ENCODE data around the gene UNCX. TPM values are rescaled to one million over a fixed set of nuclear protein-coding genes. Genes with fewer than 3 reads are reported as not detected.

The UNCX gene
- total RNA-seq, 2 donors from 2014 or later: 0.13 TPM; not detected in 1

DNA sequence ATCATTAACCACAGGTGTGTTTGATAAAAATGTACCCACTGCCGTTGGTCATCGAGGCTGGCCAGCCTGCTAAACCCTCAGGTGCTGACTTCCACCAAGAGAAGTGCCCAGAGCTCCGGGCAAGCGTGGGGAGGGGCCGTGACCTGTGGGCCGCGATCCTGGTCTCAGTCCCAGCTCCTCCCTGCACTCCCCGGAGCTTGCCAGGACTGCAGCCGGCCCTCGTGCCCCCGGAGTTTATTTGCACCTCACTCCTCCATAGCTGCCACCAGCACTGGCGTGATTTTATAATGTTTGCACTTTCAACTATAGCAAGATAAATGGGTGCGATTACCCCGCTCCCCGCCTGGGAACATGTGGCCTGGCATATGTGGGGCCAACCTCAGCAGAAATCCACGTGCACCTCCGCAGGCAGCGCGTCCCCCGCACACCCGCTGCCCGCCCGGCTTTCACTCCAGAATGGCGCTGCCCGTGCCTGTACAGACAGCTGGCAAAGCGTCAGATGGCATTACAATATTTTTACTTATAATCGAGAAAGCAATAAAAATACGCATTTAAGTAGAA is 30.8 kb downstream of the UNCX start:
- Mint-ChIP-seq H3K9me3 (no peaks in the 10 kb centered on the region), H3K36me3 (ENCODE audit: low read depth) (no peaks in the 10 kb centered on the region), H3K4me1 (no peaks in the 10 kb centered on the region), H3K27me3 (ENCODE audit: insufficient read depth) (peaks cover 19% of the 10 kb centered on the region), H3K27ac (no peak overlapping the region), H3K4me3 (no peak overlapping the region)
- no peak overlapping the region for H3K27ac ChIP-seq (ENCODE audit: low read depth, low read length)
- no peaks in the 10 kb centered on the region for H3K9me3 ChIP-seq (ENCODE audit: control insufficient read depth, low read length)
- no peak for DNase-seq
- peaks cover 18% of the 10 kb centered on the region for H3K27me3 ChIP-seq (ENCODE audit: control insufficient read depth, insufficient read depth, low read length, poor library complexity, severe bottlenecking)
- H3K4me1 ChIP-seq (ENCODE audit: control insufficient read depth, insufficient read depth, low read length): no peaks in the 10 kb centered on the region
- H3K4me3 ChIP-seq (ENCODE audit: low read length): no peak overlapping the region
- H3K36me3 ChIP-seq (ENCODE audit: control insufficient read depth, insufficient read depth, low read length): no peaks in the 10 kb centered on the region
- H3K9ac ChIP-seq (ENCODE audit: extremely low read depth, low read length, poor library complexity, severe bottlenecking): no peak overlapping the region
- WGBS, 2 experiments (ENCODE audit: insufficient coverage in 1 of 2, insufficient read length in 1 of 2): 89 to 90% methylated on average over 18 to 28 of the region's 28 CpGs
- TF ChIP-seq, protein P1, sequence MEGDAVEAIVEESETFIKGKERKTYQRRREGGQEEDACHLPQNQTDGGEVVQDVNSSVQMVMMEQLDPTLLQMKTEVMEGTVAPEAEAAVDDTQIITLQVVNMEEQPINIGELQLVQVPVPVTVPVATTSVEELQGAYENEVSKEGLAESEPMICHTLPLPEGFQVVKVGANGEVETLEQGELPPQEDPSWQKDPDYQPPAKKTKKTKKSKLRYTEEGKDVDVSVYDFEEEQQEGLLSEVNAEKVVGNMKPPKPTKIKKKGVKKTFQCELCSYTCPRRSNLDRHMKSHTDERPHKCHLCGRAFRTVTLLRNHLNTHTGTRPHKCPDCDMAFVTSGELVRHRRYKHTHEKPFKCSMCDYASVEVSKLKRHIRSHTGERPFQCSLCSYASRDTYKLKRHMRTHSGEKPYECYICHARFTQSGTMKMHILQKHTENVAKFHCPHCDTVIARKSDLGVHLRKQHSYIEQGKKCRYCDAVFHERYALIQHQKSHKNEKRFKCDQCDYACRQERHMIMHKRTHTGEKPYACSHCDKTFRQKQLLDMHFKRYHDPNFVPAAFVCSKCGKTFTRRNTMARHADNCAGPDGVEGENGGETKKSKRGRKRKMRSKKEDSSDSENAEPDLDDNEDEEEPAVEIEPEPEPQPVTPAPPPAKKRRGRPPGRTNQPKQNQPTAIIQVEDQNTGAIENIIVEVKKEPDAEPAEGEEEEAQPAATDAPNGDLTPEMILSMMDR (conservative IDR thresholded peaks at IDR 0.05): no peak

GRCh38 chr7:1264345-1265280 is 31.9 kb downstream of the UNCX start:
- no peak for DNase-seq
- H3K4me3 Mint-ChIP-seq: no peak overlapping the region
- peaks cover 19% of the 10 kb centered on the region for H3K27me3 Mint-ChIP-seq (ENCODE audit: insufficient read depth)
- WGBS, 2 experiments (ENCODE audit: insufficient coverage in 1 of 2, insufficient read length in 1 of 2): 80 to 88% methylated on average over 15 to 29 of the region's 30 CpGs
- TF ChIP-seq, protein P1 (conservative IDR thresholded peaks at IDR 0.05): no peak
- H3K9me3 ChIP-seq (ENCODE audit: control insufficient read depth, low read length): no peaks in the 10 kb centered on the region
- H3K4me1 Mint-ChIP-seq: no peaks in the 10 kb centered on the region
- H3K27ac ChIP-seq (ENCODE audit: low read depth, low read length): no peak overlapping the region
- H3K27ac Mint-ChIP-seq: no peak overlapping the region
- H3K36me3 Mint-ChIP-seq (ENCODE audit: low read depth): no peaks in the 10 kb centered on the region
- no peak overlapping the region for H3K4me3 ChIP-seq (ENCODE audit: low read length)
- no peak overlapping the region for H3K9ac ChIP-seq (ENCODE audit: extremely low read depth, low read length, poor library complexity, severe bottlenecking)
- no peaks in the 10 kb centered on the region for H3K36me3 ChIP-seq (ENCODE audit: control insufficient read depth, insufficient read depth, low read length)
- H3K4me1 ChIP-seq (ENCODE audit: control insufficient read depth, insufficient read depth, low read length): no peaks in the 10 kb centered on the region
- no peaks in the 10 kb centered on the region for H3K9me3 Mint-ChIP-seq
- peaks cover 18% of the 10 kb centered on the region for H3K27me3 ChIP-seq (ENCODE audit: control insufficient read depth, insufficient read depth, low read length, poor library complexity, severe bottlenecking)

- Histone ChIP-seq H3K4me1 (ENCODE audit: control insufficient read depth, insufficient read depth, low read length) (no peaks in the 10 kb centered on the region), H3K9me3 (ENCODE audit: control insufficient read depth, low read length) (peaks cover 4% of the 10 kb centered on the region), H3K36me3 (ENCODE audit: control insufficient read depth, insufficient read depth, low read length) (no peaks in the 10 kb centered on the region), H3K9ac (ENCODE audit: extremely low read depth, low read length, poor library complexity, severe bottlenecking) (no peak overlapping the region), H3K27me3 (ENCODE audit: control insufficient read depth, insufficient read depth, low read length, poor library complexity, severe bottlenecking) (peaks cover 18% of the 10 kb centered on the region), H3K4me3 (ENCODE audit: low read length) (no peak overlapping the region), H3K27ac (ENCODE audit: low read depth, low read length) (no peak overlapping the region)
- peaks cover 15% of the 10 kb centered on the region for H3K27me3 Mint-ChIP-seq (ENCODE audit: insufficient read depth)
- TF ChIP-seq, protein P1 (conservative IDR thresholded peaks at IDR 0.05): no peak
- H3K27ac Mint-ChIP-seq: no peak overlapping the region
- H3K36me3 Mint-ChIP-seq (ENCODE audit: low read depth): no peaks in the 10 kb centered on the region
- H3K4me3 Mint-ChIP-seq: no peak overlapping the region
- peaks cover 3% of the 10 kb centered on the region for H3K9me3 Mint-ChIP-seq
- no peak for DNase-seq
- 84 to 87% methylated on average over 25 to 31 of the region's 31 CpGs for WGBS, 2 experiments (ENCODE audit: insufficient coverage in 1 of 2, insufficient read length in 1 of 2)
- H3K4me1 Mint-ChIP-seq: no peaks in the 10 kb centered on the region
Observed at GRCh38 chr7:1267016-1267900, 34.6 kb downstream of the UNCX start.
